ENCODE data around the gene OR2W3.

OR2W3 gene

GRCh38 chr1:247895163-247895637, at the start of gene OR2W3:
OR2W3 (plus strand) TSS chr1:247895587; CDS start chr1:247895587, 0 bp downstream.
- DNase-seq (ENCODE audit: low spot score) = no peak

DNA sequence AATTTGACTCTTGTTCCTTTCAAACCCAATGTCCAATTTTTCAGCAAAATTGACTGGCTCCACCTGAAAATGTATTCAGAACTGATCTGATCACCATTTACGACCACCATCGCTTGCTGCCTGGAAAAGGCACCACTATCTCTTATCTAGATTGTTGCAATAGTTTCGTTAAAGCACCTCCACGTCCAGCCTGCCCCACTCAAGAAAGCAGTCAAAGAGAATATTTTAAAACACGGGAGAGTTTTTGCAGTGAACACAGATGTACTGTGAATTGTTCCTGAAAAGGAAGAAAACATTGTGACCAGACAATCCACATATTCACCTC, 49.7 kb upstream of the OR2W3 start:
- DNase-seq (ENCODE audit: low spot score) = no peak

GRCh38 chr1:247848346-247848745, 47.0 kb upstream of the OR2W3 start:
- DNase-seq (ENCODE audit: low spot score) = no peak

DNA sequence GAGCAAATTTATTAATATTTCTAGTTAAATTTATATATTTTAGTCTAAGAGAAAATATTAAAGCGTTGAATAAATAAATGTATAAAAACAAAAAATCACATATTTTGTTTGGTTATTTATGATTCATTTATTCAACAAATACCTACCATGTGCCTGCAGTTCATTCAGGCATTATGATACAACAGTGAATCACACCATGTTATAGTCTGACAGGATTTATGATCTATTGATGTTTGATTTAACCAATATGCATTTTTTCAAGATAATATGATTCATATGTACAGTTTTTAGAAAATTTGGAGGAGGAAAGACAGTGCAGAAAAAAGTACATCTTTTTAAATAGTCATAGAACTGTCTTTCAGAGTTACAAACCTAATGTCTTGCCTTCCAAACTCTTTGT, 45.8 kb upstream of the OR2W3 start:
- no peak for DNase-seq (ENCODE audit: low spot score)

DNA sequence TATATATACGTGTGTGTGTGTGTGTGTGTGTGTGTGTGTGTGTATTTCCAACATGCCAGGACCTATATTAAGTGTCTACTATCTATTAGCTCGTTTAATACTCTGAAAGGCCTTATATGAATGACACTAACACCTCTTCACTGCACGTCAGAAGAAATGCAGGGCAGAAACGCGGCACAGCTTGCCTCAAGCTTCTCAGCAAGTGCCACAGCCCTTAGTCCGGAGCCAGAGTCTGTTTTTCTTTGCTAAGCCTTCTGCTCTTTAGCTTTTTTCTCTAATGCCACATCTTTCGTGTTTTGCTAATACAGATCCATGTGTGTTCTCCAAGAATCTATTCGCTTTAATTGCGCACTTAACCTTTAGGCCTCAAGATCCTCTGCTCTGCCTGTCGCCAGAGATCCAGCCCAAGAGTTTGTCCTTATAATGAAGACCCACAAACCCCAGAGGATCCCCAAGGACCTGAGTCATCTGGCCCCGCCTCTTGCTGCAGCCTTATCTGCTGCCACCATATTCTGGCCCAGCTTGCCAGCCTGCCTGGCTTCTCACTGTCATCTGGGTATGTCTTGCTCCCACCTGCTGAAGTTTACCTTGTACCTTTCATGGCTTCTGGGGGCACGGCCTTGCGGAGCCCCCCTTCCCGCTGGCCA, 40.4 kb upstream of the OR2W3 start:
- DNase-seq (ENCODE audit: low spot score) = no peak

- DNase-seq (ENCODE audit: low spot score) = no peak
Measured at GRCh38 chr1:247855911-247856310, 39.5 kb upstream of the OR2W3 start.

- no peak for DNase-seq (ENCODE audit: low spot score)
Measured at GRCh38 chr1:247857069-247857984, 38.1 kb upstream of the OR2W3 start, which contains the start of gene TRIM58. TRIM58 (plus strand) TSS chr1:247857187; CDS start chr1:247857247, 60 bp downstream.

- DNase-seq (ENCODE audit: low spot score) = no peak
Measured at GRCh38 chr1:247857985-247858619, 37.3 kb upstream of the OR2W3 start.

DNA sequence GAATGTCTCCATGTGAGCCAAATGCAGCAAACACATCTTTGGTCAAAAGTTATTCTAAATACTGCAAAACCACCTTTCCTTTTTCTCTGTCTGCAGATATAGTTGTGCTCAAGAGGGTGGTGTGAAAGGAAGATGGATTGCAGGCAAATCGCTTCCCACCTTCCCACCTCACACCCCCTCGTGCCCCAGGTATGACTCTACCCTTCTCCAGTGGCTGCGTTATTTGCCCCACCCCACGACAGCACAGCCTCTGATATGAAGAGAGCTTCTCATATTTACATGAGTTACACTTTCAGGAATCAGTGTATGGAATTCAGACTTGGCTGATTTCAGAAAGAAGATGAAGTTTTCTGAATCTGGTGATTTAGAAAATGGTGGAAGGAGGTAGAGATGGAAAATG, 32.6 kb upstream of the OR2W3 start:
- DNase-seq (ENCODE audit: low spot score) = no peak

GRCh38 chr1:247864644-247865043, 30.7 kb upstream of the OR2W3 start:
- DNase-seq (ENCODE audit: low spot score) = no peak

DNA sequence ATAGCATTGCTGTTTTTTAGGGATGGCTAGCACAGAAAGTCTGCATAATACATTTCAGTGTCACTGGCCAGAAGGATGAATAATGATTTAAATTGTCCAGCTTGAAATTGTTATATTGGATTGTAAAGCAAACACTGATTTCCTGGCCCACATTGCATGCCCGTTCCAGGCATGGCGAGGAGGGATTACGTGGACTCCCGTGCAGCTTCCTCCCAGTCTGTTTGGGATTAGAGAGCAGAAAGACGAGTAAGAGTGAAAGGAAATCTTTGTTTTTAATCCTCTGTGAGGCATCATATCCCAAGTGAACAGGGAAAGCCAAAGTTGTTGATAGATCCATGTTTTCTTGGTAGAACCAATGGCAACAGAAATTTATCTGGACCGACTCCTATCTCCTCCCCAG, 30.0 kb upstream of the OR2W3 start:
- no peak for DNase-seq (ENCODE audit: low spot score)

DNA sequence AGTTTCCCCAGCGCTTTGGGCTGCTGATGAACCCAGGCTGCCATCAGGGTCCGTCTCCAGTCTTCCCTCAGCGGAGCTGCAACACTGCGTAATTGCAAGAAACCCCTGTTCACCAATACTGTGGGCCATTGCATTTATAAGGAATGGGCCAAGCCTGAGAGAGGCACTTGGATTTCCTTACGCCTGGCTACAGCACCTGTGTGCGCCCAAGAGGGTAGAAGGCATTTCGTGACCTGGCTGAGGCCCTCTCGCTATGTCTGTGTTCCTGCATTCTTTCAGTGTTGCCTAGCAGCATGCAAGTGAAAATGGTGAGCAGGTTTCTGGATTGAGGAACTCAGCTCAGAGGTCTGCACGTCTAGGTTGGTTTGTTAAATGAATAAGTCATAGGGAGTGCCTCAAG, 12.0 kb upstream of the OR2W3 start:
- no peak for DNase-seq (ENCODE audit: low spot score)

DNA sequence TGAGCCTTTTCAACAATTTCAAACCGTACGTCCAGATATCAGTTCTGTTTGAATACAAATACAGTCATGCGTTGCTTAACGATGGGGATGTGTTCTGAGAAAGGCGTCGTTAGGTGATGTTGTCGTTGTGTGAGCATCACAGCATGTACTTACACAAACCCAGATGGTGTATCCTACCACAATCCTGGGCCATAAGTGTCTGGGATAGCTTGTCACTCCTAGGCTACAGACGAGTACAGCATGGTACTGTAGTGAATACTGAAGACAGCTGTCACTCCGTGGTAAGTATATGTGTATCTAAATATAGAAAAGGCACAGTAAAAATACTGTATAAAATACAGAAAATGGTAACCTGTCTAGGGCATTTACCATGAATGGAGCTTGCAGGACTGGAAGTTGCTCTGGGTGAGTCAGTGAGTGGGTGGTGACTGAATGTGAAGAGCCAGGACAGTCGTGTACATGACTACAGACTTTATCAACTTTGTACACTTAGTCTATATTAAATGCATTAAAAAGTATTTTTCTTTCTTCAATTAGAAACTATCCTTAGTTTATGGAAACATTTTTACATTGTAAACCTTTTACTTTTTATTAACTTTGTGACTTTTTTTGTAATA, 10.5 kb upstream of the OR2W3 start:
- DNase-seq (ENCODE audit: low spot score) = no peak

DNA sequence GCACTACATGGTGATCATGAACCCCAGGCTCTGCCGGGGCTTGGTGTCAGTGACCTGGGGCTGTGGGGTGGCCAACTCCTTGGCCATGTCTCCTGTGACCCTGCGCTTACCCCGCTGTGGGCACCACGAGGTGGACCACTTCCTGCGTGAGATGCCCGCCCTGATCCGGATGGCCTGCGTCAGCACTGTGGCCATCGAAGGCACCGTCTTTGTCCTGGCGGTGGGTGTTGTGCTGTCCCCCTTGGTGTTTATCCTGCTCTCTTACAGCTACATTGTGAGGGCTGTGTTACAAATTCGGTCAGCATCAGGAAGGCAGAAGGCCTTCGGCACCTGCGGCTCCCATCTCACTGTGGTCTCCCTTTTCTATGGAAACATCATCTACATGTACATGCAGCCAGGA, 589 bp downstream of the OR2W3 start:
- no peak for DNase-seq (ENCODE audit: low spot score)

DNA sequence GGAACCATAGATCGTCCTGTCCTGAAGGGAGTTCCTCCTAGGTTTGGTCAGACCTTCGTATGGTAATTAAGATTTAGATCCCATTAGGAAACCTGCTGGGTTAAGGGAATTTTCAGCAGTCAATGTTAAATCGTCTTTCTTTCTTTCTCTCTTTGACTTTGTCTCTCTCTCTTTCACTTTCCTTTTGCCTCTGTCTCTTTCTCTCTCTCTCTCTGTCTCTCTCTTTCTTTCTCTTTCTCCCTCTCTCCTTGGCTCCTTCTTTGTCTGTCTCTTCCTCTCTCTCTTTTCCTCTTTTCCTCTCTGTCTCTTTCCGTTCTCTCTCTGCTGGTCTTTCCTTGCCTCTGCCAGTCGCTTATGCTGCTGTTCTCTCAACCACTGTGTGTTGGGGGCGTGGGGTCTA, 8.7 kb downstream of the OR2W3 start:
- DNase-seq (ENCODE audit: low spot score) = no peak

GRCh38 chr1:247905181-247905580, 9.8 kb downstream of the OR2W3 start:
- no peak for DNase-seq (ENCODE audit: low spot score)

- DNase-seq (ENCODE audit: low spot score) = no peak
Measured at GRCh38 chr1:247905910-247906503, 10.6 kb downstream of the OR2W3 start.

DNA sequence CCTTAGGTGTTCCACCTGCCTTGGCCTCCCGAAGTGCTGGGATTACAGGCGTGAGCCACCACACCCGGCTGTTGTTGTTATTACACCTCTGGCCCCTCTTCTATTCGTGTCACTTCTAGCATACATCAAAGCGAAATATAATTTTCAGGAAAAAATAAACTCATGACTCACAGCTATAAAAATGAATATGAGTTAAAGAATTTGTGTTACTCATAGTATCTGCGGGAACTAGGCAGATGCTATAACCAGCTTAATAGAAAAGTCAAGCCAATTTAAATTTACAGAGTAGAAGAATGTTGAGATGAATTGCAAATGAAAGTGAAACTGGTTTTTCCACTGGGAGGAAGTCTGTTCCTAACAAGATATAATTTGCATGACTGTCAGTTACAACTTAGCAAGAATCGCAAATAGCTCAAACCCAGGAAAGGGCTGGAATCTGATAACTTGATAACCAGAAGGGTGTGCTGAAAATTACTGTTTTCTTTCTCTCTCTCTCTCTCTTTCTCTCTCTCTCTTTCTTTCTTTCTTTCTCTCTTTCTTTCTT, 11.2 kb downstream of the OR2W3 start:
- peak; percentile 9 for DNase-seq (ENCODE audit: low spot score)

DNA sequence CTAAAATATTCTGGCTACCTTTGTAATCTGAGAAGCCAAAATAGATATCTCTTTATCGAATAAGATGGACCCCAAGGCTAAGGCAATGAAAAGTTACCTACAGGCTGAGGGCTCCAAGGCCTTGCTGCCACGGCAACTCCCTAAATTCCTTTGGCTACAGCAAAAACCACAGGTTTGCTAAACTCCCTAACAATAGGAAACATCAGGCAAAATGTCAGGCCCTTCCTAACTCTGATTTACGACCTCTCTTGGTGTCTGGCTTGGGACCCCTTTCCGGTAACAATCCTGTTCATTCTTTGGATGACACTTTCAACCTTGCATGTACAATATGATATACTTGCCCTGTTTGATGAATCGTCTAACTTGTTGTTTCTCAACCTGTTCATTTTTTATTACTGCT, 13.4 kb downstream of the OR2W3 start:
- DNase-seq (ENCODE audit: low spot score) = no peak

- DNase-seq (ENCODE audit: low spot score) = no peak
Measured at GRCh38 chr1:247913786-247914185, 18.4 kb downstream of the OR2W3 start.

DNA sequence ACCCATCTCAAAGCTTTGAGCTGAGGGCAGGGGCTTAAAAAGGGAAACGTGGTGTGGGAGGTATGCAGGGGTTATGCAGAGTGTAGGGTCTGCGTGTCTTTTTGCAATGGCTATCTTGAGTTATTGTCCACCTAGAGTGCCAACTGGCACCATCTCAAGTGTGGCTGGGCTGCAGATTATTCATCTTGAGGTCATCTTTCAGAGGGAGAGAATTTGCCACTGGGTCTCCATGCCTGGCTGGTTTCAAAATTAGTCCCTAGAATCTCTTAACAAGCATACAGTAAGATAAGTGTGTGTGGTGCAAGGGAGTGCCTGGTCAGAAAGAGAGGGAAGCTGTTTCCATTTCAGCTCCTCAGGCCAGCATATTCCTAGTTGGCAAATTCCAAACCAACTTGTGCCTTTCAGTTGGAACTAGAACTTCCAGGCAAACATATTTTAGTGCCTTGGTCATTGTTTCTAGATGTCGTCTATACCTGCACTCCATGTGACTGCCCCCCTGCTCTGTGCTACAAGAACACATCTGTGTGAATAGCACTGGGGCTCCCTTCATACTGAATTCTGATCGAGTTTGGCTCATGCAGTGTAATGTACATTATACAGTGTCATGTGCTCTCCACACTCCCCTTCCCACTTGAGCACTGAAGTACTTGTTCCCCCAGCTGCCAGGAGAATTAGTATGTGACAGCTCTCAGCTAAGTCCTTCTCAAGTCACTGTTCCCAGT, 19.7 kb downstream of the OR2W3 start:
- DNase-seq (ENCODE audit: low spot score) = no peak
